Activated CD8-positive, alpha-beta memory T cell treated with anti-CD3 and anti-CD28 coated beads for 4 hours (primary cell): ENCODE measurements around the gene ZNF564.
"Not testable (repeated sequence)": the region's sequence is repeated elsewhere in the genome, so short reads cannot be mapped to it uniquely, and the experiment has no call there.

Experiments used
- DNase-seq, 2 donors: peaks; one replicate each; pipeline ENCODE4 v3.0.0-alpha.2; 2020; ENCODE audit warnings: low read depth in 2 of 2

ZNF564 gene

GRCh38 chr19:12551060-12551832 is at the start of gene ZNF564:
Gene ZNF564, minus strand, starts transcription at chr19:12551482. Its CDS starts 150 bp downstream, at chr19:12551332.
- DNase-seq, result peak; percentile 86 to 91

DNA sequence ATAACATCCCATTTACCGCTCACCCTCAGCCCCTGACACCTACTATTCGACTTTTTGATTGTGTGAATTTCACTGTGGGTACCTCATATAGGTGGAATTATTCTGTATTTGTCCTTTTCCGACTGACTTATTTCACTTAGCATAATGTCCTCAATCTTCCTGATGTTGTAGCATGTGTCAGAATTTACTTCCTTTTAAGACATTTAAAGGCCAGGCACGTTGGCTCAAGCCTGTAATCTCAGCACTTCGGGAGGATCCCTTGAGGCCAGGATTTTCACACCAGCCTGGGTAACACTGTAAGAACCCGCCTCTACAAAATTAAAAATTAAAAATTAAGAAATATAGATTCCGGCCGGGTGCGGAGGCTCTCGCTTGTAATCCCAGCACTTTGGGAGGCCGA is 46.3 kb upstream of the ZNF564 start:
- DNase-seq, result no peak

DNA sequence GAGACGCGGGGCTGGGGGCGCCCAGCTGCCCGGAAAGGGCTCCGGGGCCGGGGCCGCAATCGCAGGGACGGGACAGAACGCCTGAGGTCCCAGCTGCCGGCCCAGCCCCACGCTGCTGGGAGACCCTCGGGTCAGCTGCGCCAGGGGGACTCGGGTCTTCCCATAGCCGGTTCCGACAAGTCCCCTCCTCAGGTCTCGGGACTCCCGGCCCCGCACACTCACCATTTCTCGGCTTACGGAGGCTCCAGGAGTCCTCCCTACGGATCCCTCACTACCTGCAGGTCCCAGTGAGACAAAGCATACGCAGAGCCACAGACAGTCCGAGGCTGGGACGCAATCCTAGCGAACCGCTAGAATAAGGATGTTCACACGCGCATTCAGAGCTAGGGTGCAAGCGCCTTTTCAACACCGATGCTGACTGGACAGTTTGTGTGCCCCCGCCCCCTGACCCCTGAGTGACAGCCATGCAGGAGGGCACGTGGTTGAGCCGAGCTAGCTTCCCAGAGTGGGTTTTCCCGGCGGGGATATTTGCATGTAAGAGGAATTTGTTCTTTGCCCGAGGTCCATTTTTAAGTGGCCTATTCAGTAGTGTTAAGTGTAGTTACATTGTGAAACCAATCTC is 45.8 kb upstream of the ZNF564 start:
- DNase-seq, result no peak

DNA sequence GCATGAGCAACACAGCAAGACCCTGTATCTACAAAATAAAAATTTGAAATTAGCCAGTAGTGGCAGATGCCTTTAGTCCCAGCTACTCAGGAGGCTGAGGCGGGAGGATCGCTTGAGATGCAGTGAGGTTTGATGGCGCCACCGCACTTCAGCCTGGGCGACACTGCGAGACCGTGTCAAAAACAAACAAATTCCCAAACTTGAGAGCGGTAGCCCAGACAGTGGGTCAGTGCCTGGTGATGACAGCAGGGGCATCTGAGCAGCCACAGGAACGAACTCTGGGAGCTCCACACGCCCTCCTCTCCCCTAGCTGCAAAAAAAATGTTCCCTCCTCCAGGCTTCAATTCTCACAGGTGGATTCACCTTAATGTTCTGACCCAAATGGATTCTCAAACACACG is 45.2 kb upstream of the ZNF564 start:
- no peak for DNase-seq

GRCh38 chr19:12581100-12581499 is 29.8 kb upstream of the ZNF564 start:
- DNase-seq, result no peak

DNA sequence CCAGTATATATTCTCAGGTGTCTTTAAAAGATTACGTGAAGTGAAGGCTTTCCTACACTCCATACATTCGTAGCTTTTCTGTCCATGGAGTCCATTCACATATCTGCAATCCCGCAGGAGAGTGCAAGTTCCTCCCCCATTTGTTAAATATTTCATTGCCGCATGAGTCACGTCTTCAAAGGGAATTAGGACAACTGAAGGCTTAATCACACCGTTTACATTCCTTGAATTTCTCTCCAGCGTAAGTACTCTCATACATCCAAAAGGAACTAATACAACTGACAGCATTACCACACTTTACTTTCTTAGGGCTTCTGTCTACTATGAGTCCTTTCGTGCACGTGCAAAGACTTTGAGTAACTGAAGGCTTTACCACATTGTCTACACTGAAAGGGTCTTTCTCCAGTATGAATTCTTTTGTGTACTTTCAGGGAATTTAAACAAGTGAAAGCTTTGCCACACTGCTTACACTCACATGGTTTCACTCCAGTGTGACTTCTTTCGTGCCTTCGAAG is 29.0 kb upstream of the ZNF564 start:
- no peak for DNase-seq

DNA sequence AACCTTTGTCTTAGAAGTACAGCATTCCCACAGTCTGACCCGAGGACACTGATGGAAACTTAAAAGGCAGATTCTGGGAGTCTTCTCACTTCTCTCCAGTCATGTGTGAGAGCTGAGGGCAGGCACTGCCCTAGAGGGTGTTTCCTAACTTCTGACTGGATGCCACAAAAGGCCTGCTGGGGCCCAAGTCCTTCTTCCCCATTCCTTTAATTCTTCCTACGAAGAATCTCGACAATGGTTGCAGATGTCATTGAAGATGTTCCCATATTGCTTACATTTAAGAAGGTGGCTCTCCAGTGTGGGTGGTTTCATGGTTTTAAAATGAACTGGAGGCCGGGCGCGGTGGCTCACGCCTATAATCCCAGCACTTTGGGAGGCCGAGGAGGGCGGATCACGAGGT is 27.4 kb upstream of the ZNF564 start:
- no peak for DNase-seq

DNA sequence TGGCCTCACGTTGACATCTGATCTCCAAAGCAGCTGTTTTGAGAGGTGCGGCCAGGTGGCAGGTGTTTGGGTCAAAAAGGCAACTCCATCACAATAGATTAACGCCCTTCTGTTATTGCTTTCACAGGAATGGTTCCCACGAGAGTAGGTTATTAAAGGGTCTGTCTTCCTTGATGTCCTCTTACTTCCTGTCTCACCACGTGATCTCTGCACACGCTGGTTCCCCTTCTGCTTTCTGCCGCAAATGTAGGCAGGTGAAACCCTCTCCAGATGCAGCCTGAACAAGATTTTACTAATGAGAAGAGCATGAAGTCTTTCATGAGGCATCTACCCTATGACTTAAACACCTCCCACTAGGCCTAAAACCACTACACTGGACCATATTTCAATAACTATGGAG is 22.8 kb upstream of the ZNF564 start:
- no peak for DNase-seq

GRCh38 chr19:12567951-12568350 is 16.7 kb upstream of the ZNF564 start:
- DNase-seq, result no peak

DNA sequence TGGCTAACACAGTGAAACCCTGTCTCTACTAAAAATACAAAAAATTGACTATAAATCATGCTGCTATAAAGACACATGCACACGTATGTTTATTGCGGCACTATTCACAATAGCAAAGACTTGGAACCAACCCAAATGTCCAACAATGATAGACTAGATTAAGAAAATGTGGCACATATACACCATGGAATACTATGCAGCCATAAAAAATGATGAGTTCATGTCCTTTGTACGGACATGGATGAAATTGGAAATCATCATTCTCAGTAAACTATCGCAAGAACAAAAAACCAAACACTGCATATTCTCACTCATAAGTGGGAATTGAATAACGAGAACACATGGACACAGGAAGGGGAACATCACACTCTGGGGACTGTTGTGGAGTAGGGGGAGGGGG is 15.1 kb upstream of the ZNF564 start:
- not testable (repeated sequence) for DNase-seq

DNA sequence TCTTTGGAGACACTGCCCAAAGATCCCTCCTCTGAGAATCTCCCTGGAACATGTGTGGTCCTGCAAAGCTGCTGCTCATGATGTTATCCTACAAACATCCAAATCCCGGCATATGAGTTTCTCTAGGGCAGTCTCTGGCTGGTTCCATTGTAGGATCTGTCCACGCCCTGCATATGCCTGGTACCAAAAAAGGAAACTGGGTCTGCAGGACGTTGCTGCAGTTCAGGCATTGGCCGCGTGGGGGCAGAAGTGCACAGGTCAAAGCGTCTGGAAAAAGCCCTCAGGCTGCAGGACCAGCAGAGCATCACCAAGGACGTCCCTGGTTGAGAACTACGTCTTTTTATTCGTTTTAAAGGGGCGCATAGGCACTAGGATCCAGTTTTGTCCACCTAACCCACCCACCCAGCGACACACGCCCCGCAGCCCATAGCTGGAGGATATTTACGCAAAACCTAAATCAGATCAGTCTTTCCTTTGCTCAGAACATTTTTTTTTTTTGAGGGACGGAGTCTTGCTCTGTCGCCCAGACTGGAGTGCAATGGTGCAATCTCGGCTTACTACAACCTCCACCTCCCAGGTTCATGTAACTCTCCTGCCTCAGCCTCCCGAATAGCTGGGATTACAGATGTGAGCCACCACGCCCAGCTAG is 12.9 kb upstream of the ZNF564 start:
- DNase-seq, result peak; percentile 77 to 81

DNA sequence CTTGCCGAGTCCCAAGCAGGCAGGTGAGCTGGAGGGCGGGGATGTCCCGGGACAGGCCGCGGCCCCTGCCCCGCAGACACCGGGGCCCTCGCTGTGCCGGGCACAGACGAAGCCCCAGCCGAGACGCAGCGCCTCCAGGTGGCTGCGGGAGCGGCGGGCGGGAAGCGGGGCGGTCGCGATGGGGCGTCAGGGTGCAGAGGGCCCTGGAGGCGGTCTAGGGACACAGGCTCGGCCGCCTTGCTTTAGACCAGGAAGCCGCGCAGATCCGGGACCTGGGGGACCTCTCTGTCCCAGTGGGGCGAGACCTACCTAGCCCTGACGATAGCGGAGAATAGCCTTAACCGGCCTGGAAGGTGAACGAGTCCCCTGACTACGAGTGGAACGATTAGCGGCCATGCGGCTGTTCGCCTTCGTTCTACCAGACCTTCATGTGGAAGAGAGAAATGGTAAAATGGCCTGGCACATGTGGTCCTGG is 4.2 kb upstream of the ZNF564 start:
- DNase-seq, result no peak

GRCh38 chr19:12546903-12547302 is 4.4 kb downstream of the ZNF564 start:
- DNase-seq, result no peak

DNA sequence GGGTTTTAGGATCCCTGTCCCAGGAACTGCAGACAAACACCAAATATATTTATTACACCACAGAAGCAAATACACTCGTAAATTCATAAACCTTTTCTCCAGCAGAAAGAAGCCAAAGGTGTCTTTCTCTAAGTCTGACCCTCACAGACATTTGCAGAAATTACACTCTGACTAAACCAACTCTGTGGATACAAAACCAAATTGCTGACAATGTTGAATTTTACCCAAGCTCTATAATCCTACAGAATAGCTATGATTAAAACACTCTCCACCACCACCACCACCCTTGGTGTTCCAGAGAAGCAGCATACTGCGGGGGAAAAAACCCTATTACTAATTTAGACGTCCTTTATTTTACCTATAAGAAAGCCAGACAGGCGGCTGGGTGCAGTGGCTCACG is 5.2 kb downstream of the ZNF564 start:
- DNase-seq, result no peak

GRCh38 chr19:12545267-12545666 is 6.0 kb downstream of the ZNF564 start:
- DNase-seq, result no peak

GRCh38 chr19:12544401-12544876 is 6.8 kb downstream of the ZNF564 start:
- DNase-seq, result no peak

GRCh38 chr19:12543855-12544254 is 7.4 kb downstream of the ZNF564 start:
- no peak for DNase-seq

- no peak for DNase-seq
Measured at GRCh38 chr19:12527034-12527836, 24.0 kb downstream of the ZNF564 start.

GRCh38 chr19:12526542-12526941 is 24.7 kb downstream of the ZNF564 start:
- no peak for DNase-seq

- no peak for DNase-seq
Measured at GRCh38 chr19:12521996-12522395, 29.3 kb downstream of the ZNF564 start.

DNA sequence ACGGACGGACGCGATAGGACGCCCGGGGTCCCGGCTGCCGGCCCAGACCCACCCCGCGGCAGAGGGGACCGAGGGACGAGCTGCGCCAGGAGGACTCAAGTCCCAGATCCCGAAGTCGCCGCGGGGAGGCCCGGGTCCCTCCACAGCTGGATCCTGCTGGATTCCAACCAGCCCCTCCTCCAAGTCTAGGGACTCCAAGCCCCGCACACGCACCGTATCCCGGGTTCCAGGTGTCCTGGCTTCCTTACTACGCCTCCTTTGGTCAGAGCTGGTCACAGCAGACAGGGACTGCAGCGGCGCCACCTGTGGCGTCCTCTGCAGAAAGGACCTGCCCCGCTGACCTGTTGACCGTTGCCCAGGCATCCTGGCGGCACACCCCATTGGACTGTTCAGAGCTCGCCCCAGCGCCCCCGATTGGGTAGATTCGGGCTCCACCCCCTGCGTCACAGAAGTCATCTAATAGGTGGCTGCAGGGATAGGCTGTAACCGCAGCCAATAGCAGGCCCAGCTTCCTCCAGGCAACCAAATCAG is 37.7 kb downstream of the ZNF564 start:
- no peak for DNase-seq
